T-helper 2 cell treated with Interferon-gamma antibody and Interleukin-4, amounts not matched to agents 100 ng/mL and 5 ng/mL, for 36 hours (primary cell): ENCODE results near the gene FAM181A. TPM values are rescaled to one million over a fixed set of nuclear protein-coding genes. Genes with fewer than 3 reads are reported as not detected.

Experiments
- intact Hi-C: fragments of 100-400 bp; cut with micrococcal nuclease; formaldehyde crosslinking; loops from one replicate; pipeline ENCODE4 v1.15.1; 2023
- total RNA-seq: library from RNA; stranded (reverse); gene quantifications from 2 replicates; pipeline ENCODE4 v1.2.3, GENCODE V29; 2022

FAM181A gene
- total RNA-seq, 1 donor from 2014 or later, result not detected

DNA sequence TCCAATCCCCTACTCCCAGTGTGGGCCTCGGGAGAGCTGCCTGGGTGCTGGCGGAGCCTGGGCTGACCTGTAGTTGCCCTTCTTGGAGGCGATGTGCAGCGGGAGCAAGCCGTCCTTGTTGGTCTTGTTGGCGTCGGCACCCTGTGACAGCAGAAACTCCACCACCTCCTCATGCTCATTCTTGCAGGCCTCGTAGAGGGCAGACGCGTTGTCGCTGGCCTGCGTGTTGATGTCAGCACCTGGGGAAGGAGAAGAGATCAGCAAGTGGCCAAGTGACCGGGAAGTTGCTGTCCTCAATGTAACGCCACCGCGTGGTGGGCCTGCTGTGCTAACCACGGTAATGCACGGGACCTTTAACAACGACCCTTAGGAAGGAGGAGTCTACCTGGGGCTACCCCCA lies 20.1 kb downstream of the FAM181A start:
- intact Hi-C loops, result no loop called here

DNA sequence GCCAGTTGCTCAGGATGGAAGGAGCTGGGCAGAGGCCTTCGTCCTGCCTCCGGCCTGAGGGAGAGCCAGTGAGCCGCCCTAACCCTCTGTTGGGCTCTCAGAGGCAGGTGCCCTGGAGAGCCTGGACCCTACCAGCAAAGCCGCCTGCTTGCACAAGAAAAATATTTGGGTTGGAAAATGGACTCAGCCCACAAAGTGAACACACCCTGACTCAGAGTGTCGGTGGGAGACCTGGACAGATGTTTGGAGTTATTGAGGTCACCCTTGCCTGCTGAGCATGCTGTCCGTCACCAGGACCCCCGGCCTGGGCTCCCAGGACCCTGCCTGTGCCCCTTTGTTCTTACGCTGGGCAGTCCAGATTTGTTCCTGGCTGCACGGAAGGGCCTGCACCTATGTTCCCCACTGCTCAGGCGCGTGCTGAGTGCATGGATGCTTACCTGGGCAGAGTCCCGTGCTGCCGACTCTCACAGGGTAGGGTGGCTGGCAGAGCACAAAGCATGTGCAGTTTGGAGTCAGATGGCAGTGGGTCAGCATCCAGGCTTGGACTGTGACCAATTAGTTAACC lies 22.4 kb downstream of the FAM181A start:
- intact Hi-C loops, result no loop called here

DNA sequence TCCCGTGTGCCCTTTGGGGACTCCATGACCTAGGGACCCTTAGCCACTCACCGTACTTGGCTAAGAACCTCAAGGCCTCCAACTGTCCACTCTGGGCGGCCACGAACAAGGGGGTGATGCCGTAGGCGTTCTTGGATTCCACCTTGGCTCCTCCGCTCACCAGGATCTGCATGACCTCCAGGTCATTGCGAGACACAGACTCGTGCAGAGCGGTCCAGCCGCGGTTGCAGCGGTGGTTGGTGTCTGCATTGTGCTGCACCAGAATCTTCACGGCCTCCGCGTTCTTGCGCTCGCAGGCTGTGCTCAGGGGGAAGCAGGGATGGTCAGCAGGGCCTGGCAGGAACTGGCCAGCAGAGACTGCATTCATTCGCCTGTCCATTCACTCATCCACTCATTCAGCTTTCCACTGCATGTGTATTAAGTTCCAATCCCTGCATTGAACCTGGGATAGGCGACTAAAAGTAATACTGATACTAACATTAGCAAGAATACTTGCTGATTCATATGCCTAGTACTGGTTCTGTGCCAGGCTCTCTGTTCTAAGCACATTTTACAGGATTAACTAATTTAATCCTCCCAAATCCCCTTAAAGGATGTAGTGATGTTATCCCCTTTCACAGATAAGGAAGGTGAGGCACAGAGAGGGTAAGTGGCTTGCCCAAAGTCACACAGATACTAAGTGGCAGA lies 23.9 kb downstream of the FAM181A start:
- intact Hi-C loops, result no loop called here

DNA sequence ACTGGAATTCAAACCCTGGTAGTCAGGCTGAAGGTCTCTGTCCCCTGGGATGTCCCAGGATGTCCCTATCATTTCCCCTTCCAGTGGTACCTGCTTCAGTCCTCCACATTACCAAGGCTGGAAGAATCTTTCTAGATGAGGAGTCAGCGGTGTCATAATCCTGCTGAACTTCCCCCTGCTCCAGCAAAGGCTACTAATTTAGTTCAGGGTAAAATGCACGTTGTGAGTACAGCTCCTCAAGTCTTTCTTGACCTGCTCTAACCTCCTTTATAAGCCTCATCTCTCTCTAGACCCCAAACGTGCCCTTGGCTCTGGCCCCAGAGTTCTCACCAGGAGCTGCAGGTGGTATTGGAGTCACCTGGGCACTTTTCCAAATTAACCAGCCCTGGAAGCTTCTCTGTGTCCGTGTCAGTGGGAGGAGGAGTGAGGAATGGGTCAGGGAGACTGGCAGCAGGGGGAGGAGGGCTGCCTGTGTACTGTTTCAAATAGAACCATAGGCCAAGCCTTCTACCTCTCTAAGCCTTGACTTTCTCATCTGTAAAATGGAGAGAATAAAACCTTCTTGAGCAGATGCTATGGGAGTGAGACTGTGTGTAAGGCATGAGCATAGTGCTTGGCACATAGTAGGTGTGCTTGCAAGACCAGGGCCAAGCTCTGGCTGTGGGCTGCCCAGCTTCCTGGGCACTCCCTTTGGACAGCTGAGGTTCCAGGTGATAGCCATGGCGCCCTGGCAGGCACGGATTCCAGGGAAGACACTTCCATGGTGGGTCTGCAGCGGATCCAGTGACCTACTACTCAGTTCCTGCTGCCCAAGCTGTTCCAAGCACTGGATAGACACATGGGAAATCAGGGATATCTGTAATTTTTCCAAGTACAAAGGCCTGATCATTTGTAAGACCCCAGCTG lies 24.7 kb downstream of the FAM181A start:
- intact Hi-C loops, result no loop called here

DNA sequence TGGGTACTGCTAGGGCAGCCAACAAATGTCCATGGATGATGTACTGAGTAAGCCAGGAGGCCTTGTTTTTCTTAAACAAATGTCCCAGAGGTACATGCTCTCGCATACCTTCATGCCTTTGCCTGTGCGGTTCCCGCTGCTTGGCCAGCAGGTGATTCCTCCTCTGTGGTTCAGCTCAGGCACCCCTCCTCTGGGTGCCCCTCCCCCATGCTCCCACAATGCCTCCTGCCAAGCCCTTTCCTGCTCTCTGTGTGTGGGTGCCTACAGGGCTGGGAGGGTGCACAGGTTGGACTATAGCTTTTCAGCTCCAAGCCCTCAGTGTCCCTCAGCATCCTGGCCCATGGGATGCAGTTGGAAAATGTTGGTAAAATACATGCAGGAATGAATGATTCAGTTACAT lies 25.7 kb downstream of the FAM181A start:
- intact Hi-C loops, result no loop called here

DNA sequence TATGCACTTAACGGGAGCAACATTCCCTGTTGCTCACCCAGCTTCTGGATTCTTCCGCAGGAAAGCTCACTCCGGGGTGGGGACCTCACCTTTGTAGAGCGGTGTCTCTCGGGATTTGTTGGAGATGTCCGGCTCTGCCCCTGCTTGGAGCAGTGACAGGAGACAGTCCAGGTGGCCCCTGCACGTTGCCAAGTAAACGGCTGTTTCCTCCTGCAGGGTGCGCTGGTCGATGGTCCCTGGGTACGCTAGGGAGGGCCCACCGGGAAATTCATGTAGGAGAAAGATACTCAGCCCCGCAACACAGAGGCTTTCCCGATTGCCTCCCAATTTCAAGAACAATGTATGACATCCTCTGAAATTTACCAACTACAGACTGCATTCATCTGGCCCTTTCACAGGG lies 26.1 kb downstream of the FAM181A start:
- intact Hi-C loops, result no loop called here

DNA sequence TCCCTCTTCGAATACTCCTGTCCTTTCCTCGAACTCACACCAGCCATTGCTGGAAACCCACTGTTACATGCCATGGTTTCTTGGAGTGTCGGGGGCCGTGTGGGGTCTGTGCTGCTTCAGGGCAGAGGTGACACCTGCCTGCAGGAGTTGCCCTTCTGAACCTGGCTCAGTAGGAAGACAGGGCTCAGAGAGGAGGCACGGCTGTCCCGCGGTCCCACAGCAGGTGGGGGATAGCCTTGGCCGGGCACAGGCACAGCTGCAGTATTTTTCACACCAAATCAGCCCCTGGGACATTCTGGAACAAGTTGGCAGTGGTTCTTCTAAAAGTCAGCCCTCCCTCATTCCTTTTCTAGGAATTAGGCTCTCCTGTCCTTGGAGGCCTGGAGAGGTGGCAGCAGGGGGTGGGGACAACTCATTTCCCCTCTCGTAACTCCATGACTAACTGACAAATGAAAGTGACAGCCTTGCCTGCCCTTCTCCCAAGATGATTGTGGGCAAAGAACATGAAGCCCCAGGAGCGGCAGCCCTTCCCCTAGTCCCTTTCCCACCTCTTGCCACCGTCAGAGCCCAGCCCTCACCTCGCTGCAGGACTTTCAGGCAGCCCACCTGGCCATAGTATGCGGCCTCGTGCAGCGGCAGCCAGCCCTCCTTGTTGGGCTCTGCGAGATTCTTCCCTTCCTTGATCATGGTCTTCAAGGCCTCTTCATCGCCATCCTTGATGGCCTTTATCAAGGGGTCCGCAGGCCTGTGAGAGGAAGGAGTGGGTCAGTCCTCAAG lies 26.8 kb downstream of the FAM181A start:
- intact Hi-C loops, result loop anchor here (2.0 kb wide), 1 partner anchor 17 kb away; no protein-coding TSS in a partner anchor

DNA sequence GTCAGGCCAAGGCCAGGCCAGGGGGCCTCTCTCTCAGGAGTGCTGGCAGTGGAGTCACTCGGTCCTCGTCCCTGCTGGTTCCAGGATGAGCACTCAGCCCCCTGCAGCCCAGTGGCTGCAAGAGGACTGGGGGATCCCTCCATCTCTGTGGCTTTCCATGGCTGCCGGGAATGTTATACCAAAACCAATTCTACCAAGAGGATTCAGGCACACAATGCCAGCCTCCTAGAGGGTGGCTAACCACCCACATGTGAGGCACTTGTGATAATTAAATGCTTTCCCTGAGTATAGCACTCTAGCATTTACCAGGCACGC lies 27.3 kb downstream of the FAM181A start:
- intact Hi-C loops, result loop anchor here (2.0 kb wide), 1 partner anchor 16 kb away; no protein-coding TSS in a partner anchor

DNA sequence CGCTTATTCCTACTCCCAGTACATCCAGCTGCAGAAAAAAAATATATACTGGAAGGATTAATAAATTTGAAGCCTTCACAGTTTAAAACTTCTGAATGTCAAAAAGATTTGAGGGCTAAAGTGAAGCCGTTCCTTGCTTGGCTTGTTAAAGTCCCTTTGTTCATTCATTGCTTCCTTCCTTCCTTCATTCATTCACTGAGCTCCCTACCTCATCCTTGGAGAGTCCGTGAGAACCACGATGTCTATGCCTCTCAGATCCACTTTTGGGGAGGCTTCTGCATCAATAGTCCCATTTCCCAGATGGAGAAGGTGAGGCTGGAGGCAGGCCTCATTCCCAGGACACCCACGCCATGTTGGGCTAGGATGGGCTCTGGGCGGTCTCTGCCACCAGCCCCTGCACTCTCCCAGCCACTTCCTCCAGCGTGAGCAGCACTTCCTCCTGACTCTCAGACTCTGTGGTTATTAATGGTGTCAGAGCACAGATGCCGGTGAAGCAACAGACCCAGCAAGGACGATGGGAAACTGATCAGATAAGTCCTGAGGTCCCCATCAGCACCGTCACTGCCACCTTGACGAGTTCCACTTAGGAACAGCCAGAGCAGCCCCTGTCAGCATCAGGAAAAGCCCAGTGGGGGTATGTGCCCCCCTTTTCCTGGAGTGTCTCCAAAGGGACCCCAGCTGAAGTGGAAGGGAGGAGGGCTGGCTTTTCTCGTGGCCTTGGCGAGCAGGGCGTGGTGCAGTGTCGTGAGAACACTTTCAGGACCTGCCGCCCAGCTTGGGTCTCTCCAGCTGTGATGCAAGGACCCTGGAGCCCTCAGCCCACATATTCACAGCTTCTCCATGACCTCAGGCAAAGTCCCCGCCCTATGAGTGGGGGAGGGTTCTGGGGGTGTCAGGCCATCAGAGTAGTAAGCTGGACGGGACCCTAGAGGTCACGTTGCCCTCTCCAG lies 28.0 kb downstream of the FAM181A start:
- intact Hi-C loops, result loop anchor here (2.0 to 5.0 kb wide), 2 partner anchors 16 to 127 kb away; partner anchors contain the start of genes DDX24 and IFI27L1

DNA sequence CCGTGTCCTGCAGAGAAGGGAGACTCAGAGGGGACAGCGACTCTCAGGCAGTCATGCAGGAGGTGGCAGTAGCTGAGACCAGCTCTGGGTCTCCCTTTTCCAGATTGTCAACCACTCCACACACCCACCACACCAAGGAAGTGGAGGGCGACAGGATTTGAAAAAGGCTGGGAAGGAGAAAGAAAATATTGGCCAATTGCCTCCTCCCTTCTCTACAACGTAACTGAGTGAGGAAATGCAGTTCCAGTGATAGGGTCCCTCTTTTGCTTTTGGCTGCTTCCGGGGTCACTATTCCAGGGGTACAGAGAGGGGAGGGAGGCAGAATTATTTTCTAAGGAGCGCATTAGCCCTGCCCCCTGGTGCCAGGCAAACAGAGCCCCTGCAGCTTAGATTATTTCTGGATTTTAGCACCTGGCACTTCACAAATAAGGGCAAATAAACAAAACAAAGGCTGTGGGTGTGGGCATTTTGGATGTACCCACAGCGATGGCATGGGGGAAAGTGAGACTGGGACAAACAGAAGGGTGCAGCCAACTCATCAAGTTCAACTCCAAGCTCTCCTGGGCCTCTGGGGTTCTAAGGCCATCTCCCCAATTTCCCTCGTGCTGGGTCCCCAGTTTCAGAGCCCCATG lies 28.8 kb downstream of the FAM181A start:
- intact Hi-C loops, result loop anchor here (2.0 to 5.0 kb wide), 2 partner anchors 15 to 126 kb away; partner anchors contain the start of genes DDX24 and IFI27L1

DNA sequence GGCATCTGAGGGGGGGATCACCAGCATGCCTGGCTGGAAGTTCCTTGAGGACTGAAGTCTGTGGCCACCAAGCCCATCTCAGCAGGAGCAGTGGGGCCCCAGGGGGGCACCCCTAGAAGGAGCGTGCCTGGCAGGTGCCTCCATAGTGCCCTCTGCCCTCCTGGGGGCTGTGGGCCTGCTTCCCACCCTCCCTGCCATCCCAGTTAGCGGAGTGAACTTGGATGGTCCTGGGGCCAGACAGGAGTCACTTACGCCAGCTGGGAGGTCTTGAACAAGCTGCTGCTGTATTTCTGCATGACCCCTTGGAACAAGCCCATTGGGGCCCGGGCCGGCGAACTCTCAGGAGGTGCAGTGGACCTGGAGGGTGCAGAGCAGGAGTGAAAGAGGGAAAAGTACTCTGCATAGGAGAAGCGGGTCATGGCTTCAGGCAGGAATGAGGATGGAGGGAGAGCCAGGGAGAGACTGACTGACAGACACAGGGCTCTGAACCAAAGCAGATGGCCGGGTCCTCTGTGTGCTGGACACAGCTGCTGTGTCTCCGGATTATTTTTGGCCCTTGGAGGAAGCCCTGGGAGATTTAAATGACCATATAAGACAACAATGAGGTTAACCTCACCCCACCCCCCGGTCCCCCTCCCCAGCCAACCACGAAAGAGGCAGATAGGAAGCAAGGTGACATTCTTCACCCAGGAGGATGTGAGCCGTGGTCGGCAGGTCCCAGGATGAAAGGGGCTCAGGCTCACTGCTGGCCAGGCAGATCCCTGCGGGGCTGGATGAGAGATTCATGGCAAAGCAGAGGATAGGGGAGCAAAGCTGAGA lies 29.6 kb downstream of the FAM181A start:
- intact Hi-C loops, result loop anchor here (5.0 kb wide), 1 partner anchor 126 kb away; the partner anchor contains the start of genes DDX24 and IFI27L1

DNA sequence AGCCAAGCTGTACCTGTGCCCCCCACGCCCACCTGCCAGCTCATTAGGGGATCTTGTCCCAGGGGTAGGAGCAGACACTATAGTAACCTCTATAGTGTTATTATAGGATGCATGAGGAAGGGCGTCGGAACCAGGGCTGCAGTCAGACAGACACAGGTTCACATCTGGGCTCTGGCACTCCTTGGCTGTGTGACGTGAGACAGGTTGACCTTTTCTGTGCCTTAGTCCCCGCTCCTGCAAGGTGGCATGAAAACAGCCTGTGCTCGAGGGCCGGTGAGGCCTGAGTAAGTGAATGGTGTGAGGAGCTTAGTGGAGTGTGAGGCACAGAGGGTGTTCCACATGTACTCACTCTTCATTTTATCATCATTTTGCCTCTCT lies 30.2 kb downstream of the FAM181A start:
- intact Hi-C loops, result loop anchor here (5.0 kb wide), 1 partner anchor 125 kb away; the partner anchor contains the start of genes DDX24 and IFI27L1

DNA sequence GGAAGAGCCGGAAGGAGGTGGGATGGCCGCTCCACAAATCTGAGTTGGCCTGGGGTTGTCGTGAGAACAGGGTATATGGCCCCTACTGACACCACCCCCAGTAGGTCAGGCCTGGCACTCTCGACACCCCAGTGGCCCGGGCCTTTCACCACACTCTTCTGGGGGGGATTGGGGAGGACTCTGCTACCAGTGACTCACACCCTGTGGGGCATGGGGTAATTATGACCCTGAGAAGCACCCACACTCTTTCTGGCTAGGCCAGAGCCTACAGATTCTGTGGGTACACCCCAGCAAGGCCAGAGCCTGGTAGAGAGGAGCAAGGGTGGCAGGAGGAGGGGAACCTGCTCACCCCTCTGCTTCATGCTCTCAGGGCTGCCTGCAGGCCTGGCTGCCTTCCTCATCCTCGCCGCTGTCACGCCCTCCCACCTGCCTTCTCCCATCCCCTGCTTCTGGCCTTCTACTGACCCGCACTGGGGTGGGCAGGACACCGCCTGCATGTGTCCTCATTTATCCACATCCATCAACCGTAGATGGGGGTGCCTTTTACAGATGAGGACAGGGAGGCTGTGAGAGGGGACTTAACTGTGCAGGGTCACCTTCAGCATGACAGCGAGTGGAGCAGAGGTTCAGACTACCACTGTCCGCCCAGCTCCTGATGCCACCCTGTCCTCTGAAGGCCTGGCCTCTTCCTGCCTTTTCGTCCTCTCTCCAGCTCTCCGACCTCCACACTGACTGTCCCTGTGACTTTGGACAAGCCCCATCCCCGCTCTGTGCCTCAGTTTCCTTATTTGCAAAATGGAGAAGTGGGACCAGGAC lies 30.8 kb downstream of the FAM181A start:
- intact Hi-C loops, result loop anchor here (2.0 to 5.0 kb wide), 2 partner anchors 19 to 124 kb away; partner anchors contain the start of genes DDX24 and IFI27L1

DNA sequence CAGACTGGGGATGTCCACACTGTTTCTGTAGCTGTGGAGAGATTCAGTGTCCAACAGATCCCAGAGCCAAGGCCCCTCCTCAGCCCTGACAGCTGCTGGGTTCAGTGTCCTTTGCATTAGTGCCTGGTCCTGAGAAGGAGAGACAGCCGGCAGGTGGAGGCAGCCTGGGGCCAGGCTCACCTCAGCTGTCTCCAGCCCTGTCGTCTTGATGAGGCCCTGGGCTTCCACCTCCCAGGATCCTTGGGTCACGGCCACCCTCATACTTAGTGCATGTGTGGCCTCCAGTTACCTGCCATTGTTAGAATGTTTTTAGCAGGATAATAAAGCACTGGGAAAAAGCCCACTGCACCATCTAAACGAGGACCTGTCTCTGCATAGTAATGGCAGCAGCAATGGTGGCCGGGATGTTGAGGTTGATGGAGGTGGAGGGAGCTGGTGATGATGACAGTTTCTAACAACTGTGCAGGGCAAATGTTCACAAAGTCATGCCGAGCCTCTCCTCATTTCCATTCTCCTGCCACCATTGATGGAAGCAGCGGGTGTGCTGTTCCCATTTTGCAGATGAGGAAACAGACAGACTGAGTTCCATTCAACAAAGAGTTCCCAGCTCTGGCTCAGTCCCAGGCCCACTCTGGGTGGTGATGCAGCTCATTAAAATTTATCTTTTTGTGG lies 31.6 kb downstream of the FAM181A start:
- intact Hi-C loops, result loop anchor here (1.0 to 5.0 kb wide), 5 partner anchors 13 to 124 kb away; partner anchors contain the start of genes DDX24 and IFI27L1

DNA sequence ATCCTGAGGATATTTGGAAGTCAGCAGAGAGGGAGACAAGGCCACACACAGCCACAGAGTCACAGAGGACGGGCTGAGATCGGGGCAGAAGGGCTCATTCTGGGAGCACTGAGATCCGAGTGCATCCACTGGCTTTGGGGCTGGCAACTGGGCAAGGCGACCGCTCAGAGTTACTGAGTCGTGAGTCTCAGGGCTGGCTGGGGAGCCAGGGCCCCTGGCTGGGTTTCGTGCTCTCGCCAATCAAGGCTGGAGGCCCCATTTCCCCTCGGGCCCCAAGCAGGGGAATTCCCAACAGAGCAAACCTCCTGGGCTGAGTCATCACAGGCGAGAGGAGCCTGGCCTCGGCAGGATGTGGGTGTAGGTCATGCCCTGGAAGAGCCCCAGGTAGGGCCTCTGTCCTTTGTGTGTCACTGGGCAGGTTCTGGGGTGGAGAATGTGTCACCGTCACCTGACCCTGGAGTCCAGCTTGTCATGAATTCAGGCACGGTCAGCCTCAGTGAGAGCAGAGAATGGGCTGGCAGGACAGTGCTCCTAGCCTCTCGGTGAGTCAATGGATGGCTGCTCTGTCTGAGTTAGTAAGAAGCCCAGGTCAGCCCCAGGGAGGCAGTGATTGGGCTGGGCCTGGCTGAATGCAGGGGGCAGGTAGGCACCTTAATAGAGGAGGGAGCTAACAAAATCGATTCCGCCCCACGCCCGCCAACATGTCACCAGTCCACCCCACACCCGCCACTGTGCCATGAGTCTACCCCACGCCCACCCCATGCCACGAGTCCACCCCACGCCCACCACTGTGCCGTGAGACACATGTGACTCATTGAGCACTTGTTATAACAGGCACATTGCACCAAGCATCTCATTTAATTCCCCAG lies 32.3 kb downstream of the FAM181A start:
- intact Hi-C loops, result loop anchor here (1.0 to 5.0 kb wide), 5 partner anchors 12 to 123 kb away; partner anchors contain the start of genes DDX24 and IFI27L1

DNA sequence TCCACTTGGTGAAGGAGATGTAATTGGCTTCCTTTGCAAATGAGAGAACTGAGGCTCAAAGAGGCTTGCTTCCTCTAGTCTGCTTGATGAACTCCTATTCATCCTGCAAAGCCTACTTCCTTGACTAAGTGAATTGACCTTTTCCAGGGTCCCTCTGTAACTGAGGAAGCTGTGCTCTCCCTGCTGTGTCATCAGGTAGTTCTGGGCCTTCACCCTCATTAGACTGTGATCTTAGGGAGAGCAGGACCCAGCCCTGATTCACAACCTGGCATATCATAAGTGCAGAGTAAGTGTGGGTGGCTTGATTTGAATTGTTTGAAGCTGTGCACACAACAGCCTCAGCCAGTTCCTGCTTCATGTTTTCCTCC lies 32.9 kb downstream of the FAM181A start:
- intact Hi-C loops, result no loop called here
